Measurements from ENCODE around the gene NCBP1. TPM values are rescaled to one million over a fixed set of nuclear protein-coding genes. Genes with fewer than 3 reads are reported as not detected.

NCBP1 gene
- total and polyA plus RNA-seq, 4 donors = 36.3 to 48.2 (median 44.3) TPM

GRCh38 chr9:97636903-97637302 is 3.3 kb downstream of the NCBP1 start:
- DNase-seq (ENCODE audit: low read depth in 4 of 6, low spot score in 6 of 6) = no peak
- no peak overlapping the region for H3K4me3 ChIP-seq (ENCODE audit: low read depth, low read length)
- WGBS (ENCODE audit: insufficient coverage) = 89% methylated on average over 3 of the region's 3 CpGs

GRCh38 chr9:97638666-97639065 is 5.0 kb downstream of the NCBP1 start:
- Histone ChIP-seq H3K4me3 (ENCODE audit: low read depth, low read length) (no peak overlapping the region), H3K36me3 (ENCODE audit: control insufficient read depth, insufficient read depth, low read length) (peaks cover 3% of the 10 kb centered on the region), H3K9me3 (ENCODE audit: control insufficient read depth, insufficient read depth, low read length) (no peaks in the 10 kb centered on the region), H3K27ac (ENCODE audit: low read depth, low read length) (no peak overlapping the region), H3K27me3 (ENCODE audit: control insufficient read depth, insufficient read depth, low read length) (no peaks in the 10 kb centered on the region), H3K4me1 (ENCODE audit: control insufficient read depth, insufficient read depth, low read length) (peaks cover 6% of the 10 kb centered on the region)
- WGBS (ENCODE audit: insufficient coverage) = 80% methylated on average over 1 of the region's 3 CpGs
- DNase-seq (ENCODE audit: low read depth in 4 of 6, low spot score in 6 of 6) = no peak

More at GRCh38 chr9:97636903-97637302, 3.3 kb downstream of the NCBP1 start:
- Histone ChIP-seq H3K27me3 (ENCODE audit: control insufficient read depth, insufficient read depth, low read length) (no peaks in the 10 kb centered on the region), H3K9me3 (ENCODE audit: control insufficient read depth, insufficient read depth, low read length) (no peaks in the 10 kb centered on the region), H3K27ac (ENCODE audit: low read depth, low read length) (no peak overlapping the region), H3K36me3 (ENCODE audit: control insufficient read depth, insufficient read depth, low read length) (no peaks in the 10 kb centered on the region), H3K4me1 (ENCODE audit: control insufficient read depth, insufficient read depth, low read length) (peaks cover 12% of the 10 kb centered on the region)

DNA sequence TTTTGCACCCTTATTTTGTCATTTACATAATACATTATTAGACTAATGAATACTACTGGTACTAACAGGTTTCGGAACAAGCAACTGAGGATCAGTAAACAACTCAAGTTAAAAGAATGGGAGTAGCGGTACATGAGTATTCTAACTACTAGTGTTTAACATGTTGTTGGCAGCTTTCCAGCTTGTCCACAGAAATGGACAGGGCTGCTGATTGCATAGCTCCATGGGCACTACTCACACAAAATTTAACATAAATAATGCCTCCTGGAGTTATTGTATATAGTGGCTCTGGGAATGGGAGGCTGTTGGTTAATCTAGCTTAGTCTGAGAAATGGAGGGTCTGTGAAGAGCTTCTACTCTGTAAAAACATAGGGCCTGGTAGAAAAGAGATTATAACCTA is 6.7 kb downstream of the NCBP1 start:
- H3K4me1 ChIP-seq (ENCODE audit: control insufficient read depth, insufficient read depth, low read length) = peaks cover 3% of the 10 kb centered on the region
- H3K27me3 ChIP-seq (ENCODE audit: control insufficient read depth, insufficient read depth, low read length) = no peaks in the 10 kb centered on the region
- DNase-seq (ENCODE audit: low read depth in 4 of 6, low spot score in 6 of 6) = peak in 2 of 6 donors; percentile 20 to 27
- no peak overlapping the region for H3K27ac ChIP-seq (ENCODE audit: low read depth, low read length)
- no peaks in the 10 kb centered on the region for H3K9me3 ChIP-seq (ENCODE audit: control insufficient read depth, insufficient read depth, low read length)
- no peak overlapping the region for H3K4me3 ChIP-seq (ENCODE audit: low read depth, low read length)
- peaks cover 6% of the 10 kb centered on the region for H3K36me3 ChIP-seq (ENCODE audit: control insufficient read depth, insufficient read depth, low read length)
- WGBS (ENCODE audit: insufficient coverage) = no CpG with 5 or more reads among the region's 2 CpGs

GRCh38 chr9:97645720-97646119 is 12.1 kb downstream of the NCBP1 start:
- peaks cover 9% of the 10 kb centered on the region for H3K36me3 ChIP-seq (ENCODE audit: control insufficient read depth, insufficient read depth, low read length)
- no peak overlapping the region for H3K4me3 ChIP-seq (ENCODE audit: low read depth, low read length)
- no peak for DNase-seq (ENCODE audit: low read depth in 4 of 6, low spot score in 6 of 6)
- H3K27me3 ChIP-seq (ENCODE audit: control insufficient read depth, insufficient read depth, low read length) = no peaks in the 10 kb centered on the region
- no peaks in the 10 kb centered on the region for H3K4me1 ChIP-seq (ENCODE audit: control insufficient read depth, insufficient read depth, low read length)
- H3K9me3 ChIP-seq (ENCODE audit: control insufficient read depth, insufficient read depth, low read length) = no peaks in the 10 kb centered on the region
- no peak overlapping the region for H3K27ac ChIP-seq (ENCODE audit: low read depth, low read length)

GRCh38 chr9:97647996-97648395 is 14.4 kb downstream of the NCBP1 start:
- no peak overlapping the region for H3K27ac ChIP-seq (ENCODE audit: low read depth, low read length)
- H3K36me3 ChIP-seq (ENCODE audit: control insufficient read depth, insufficient read depth, low read length) = peaks cover 20% of the 10 kb centered on the region
- no peaks in the 10 kb centered on the region for H3K9me3 ChIP-seq (ENCODE audit: control insufficient read depth, insufficient read depth, low read length)
- DNase-seq (ENCODE audit: low read depth in 4 of 6, low spot score in 6 of 6) = no peak
- H3K4me1 ChIP-seq (ENCODE audit: control insufficient read depth, insufficient read depth, low read length) = no peaks in the 10 kb centered on the region
- no peak overlapping the region for H3K4me3 ChIP-seq (ENCODE audit: low read depth, low read length)
- H3K27me3 ChIP-seq (ENCODE audit: control insufficient read depth, insufficient read depth, low read length) = no peaks in the 10 kb centered on the region
- WGBS (ENCODE audit: insufficient coverage) = 100% methylated on average over 2 of the region's 5 CpGs

DNA sequence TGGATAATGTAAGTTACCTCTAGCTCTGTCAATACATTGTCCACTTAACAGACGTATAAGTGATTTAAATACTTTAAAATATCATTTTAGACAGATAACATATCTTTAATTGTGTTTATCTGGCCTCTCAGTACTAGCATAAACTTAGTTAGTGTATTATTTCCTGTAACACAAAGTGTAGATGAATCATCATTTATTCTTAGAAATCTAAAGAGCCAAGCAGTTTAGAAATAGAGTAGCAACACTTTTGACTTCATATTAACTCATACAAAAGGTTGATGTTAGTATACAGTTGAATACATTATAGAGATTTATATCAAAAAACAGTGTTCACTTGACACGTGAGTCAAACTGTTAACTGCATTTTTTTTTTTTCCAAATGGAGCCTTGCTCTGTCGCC is 18.0 kb downstream of the NCBP1 start:
- peaks cover 25% of the 10 kb centered on the region for H3K36me3 ChIP-seq (ENCODE audit: control insufficient read depth, insufficient read depth, low read length)
- H3K4me1 ChIP-seq (ENCODE audit: control insufficient read depth, insufficient read depth, low read length) = no peaks in the 10 kb centered on the region
- no peak overlapping the region for H3K4me3 ChIP-seq (ENCODE audit: low read depth, low read length)
- no peaks in the 10 kb centered on the region for H3K9me3 ChIP-seq (ENCODE audit: control insufficient read depth, insufficient read depth, low read length)
- no peaks in the 10 kb centered on the region for H3K27me3 ChIP-seq (ENCODE audit: control insufficient read depth, insufficient read depth, low read length)
- no peak for DNase-seq (ENCODE audit: low read depth in 4 of 6, low spot score in 6 of 6)
- WGBS (ENCODE audit: insufficient coverage) = 94% methylated on average over 2 of the region's 3 CpGs
- no peak overlapping the region for H3K27ac ChIP-seq (ENCODE audit: low read depth, low read length)

GRCh38 chr9:97658707-97659106 is 25.1 kb downstream of the NCBP1 start:
- Histone ChIP-seq H3K4me3 (ENCODE audit: low read depth, low read length) (no peak overlapping the region), H3K4me1 (ENCODE audit: control insufficient read depth, insufficient read depth, low read length) (no peaks in the 10 kb centered on the region), H3K27ac (ENCODE audit: low read depth, low read length) (no peak overlapping the region), H3K27me3 (ENCODE audit: control insufficient read depth, insufficient read depth, low read length) (no peaks in the 10 kb centered on the region), H3K36me3 (ENCODE audit: control insufficient read depth, insufficient read depth, low read length) (peaks cover 18% of the 10 kb centered on the region), H3K9me3 (ENCODE audit: control insufficient read depth, insufficient read depth, low read length) (no peaks in the 10 kb centered on the region)
- no CpG with 5 or more reads among the region's 1 CpG for WGBS (ENCODE audit: insufficient coverage)
- DNase-seq (ENCODE audit: low read depth in 4 of 6, low spot score in 6 of 6) = no peak

DNA sequence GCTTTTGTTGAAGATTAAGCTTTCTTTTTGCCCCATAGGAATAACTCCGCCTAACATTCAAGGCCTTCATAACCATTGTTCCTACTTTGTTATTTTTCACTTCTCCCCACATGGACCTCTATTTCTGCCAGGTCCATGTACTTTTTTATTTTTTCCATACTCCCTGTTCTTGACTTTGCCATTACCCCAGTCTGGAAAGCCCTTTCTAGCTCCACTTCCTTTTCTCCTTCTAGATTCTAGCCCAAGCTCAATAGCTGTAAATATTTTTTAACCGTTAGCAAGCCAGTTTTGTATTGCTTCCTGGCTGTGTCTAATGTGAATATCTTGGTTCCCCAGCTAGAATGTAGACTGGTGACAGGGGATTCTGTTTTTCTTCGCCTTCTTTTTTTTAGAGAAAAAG is 26.1 kb downstream of the NCBP1 start:
- Histone ChIP-seq H3K4me3 (ENCODE audit: low read depth, low read length) (no peak overlapping the region), H3K27me3 (ENCODE audit: control insufficient read depth, insufficient read depth, low read length) (no peaks in the 10 kb centered on the region), H3K4me1 (ENCODE audit: control insufficient read depth, insufficient read depth, low read length) (no peaks in the 10 kb centered on the region), H3K9me3 (ENCODE audit: control insufficient read depth, insufficient read depth, low read length) (no peaks in the 10 kb centered on the region), H3K36me3 (ENCODE audit: control insufficient read depth, insufficient read depth, low read length) (peaks cover 24% of the 10 kb centered on the region), H3K27ac (ENCODE audit: low read depth, low read length) (no peak overlapping the region)
- no peak for DNase-seq (ENCODE audit: low read depth in 4 of 6, low spot score in 6 of 6)
- WGBS (ENCODE audit: insufficient coverage) = 100% methylated on average over 1 of the region's 3 CpGs

- Histone ChIP-seq H3K27ac (ENCODE audit: low read depth, low read length) (no peak overlapping the region), H3K36me3 (ENCODE audit: control insufficient read depth, insufficient read depth, low read length) (peaks cover 21% of the 10 kb centered on the region), H3K9me3 (ENCODE audit: control insufficient read depth, insufficient read depth, low read length) (no peaks in the 10 kb centered on the region), H3K4me3 (ENCODE audit: low read depth, low read length) (no peak overlapping the region), H3K27me3 (ENCODE audit: control insufficient read depth, insufficient read depth, low read length) (no peaks in the 10 kb centered on the region), H3K4me1 (ENCODE audit: control insufficient read depth, insufficient read depth, low read length) (no peaks in the 10 kb centered on the region)
- 76% methylated on average over 2 of the region's 5 CpGs for WGBS (ENCODE audit: insufficient coverage)
- no peak for DNase-seq (ENCODE audit: low read depth in 4 of 6, low spot score in 6 of 6)
Observed at GRCh38 chr9:97660340-97660739, 26.7 kb downstream of the NCBP1 start.

- Histone ChIP-seq H3K4me1 (ENCODE audit: control insufficient read depth, insufficient read depth, low read length) (no peaks in the 10 kb centered on the region), H3K27ac (ENCODE audit: low read depth, low read length) (no peak overlapping the region), H3K9me3 (ENCODE audit: control insufficient read depth, insufficient read depth, low read length) (no peaks in the 10 kb centered on the region), H3K4me3 (ENCODE audit: low read depth, low read length) (no peak overlapping the region), H3K36me3 (ENCODE audit: control insufficient read depth, insufficient read depth, low read length) (peaks cover 21% of the 10 kb centered on the region), H3K27me3 (ENCODE audit: control insufficient read depth, insufficient read depth, low read length) (no peaks in the 10 kb centered on the region)
- DNase-seq (ENCODE audit: low read depth in 4 of 6, low spot score in 6 of 6) = no peak
- no CpG with 5 or more reads among the region's 2 CpGs for WGBS (ENCODE audit: insufficient coverage)
Observed at GRCh38 chr9:97660847-97661246, 27.2 kb downstream of the NCBP1 start.
